A549 (cell line): ENCODE data around the gene SAYSD1. TPM values are rescaled to one million over a fixed set of nuclear protein-coding genes. Genes with fewer than 3 reads are reported as not detected.
"Not testable (repeated sequence)": the region's sequence is repeated elsewhere in the genome, so short reads cannot be mapped to it uniquely, and the experiment has no call there.

Experiments
- ATAC-seq, 2 experiments: fragments of 200-7000 bp in 1 of 2; fragments of >200 bp in 1 of 2; cut with Nextera tagmentation in 1 of 2; cut with Tn5 transposase in 1 of 2; 3 replicates each; pipeline versions ENCODE4 v1.8.0 to v1.9.1; 2018 to 2020; ENCODE audit warnings: mild to moderate bottlenecking in 1 of 2, moderate library complexity in 1 of 2
- CTCF ChIA-PET: fragments of 300-600 bp; sonication (Branson Sonifier 250); formaldehyde crosslinking; extraction: SDS; loops from one replicate; lab custom pipeline; 2021; ENCODE audit warnings: antibody characterized with exemption, inconsistent platforms; lab: Yijun Ruan, JAX
- POLR2A ChIA-PET: fragments of 350-600 bp; formaldehyde crosslinking; extraction: SDS; loops from one replicate; lab custom pipeline; 2021; ENCODE audit warnings: antibody characterized with exemption, inconsistent platforms; lab: Yijun Ruan, JAX
- DNase-seq, 2 experiments: peaks; one replicate each; pipeline versions ENCODE4 v3.0.0 to v3.0.0-alpha.2; 2011 to 2016; ENCODE audit warnings: low read depth in 1 of 2, low spot score in 1 of 2
- FAIRE-seq: peaks from 2 replicates; lab custom pipeline; 2011; peaks lifted over from hg19 to GRCh38; lab: Jason Lieb, UNC
- H3K27ac ChIP-seq, 2 experiments: fragments of >200 bp; sonication (Bioruptor Twin); formaldehyde crosslinking; 3 replicates each; pipeline ENCODE4 v1.5.1; 2016 to 2017
- H3K4me1 ChIP-seq: fragments of >200 bp; sonication (Bioruptor Twin); formaldehyde crosslinking; 3 replicates; pipeline ENCODE4 v1.6.1; 2016
- H3K4me2 ChIP-seq: fragments of >200 bp; sonication (Bioruptor Twin); formaldehyde crosslinking; 3 replicates; pipeline ENCODE4 v1.6.1; 2016
- H3K4me3 ChIP-seq: fragments of >200 bp; sonication (Bioruptor Twin); formaldehyde crosslinking; 3 replicates; pipeline ENCODE4 v1.5.1; 2016
- H3K9me3 ChIP-seq: fragments of >200 bp; sonication (Bioruptor Twin); formaldehyde crosslinking; 3 replicates; pipeline ENCODE4 v1.6.1; 2016
- ATOH8 ChIP-seq: fragments of 250-450 bp; sonication (Bioruptor Pico); IDR thresholded peaks from 2 replicates; pipeline ENCODE4 v1.5.0; 2020; ENCODE audit warnings: low read depth, mild to moderate bottlenecking, moderate library complexity
- BCL3 ChIP-seq: fragments of >200 bp; sonication (Bioruptor Twin); formaldehyde crosslinking; IDR thresholded peaks from 3 replicates; pipeline ENCODE4 v1.6.1; 2016
- BHLHE40 ChIP-seq: IDR thresholded peaks from 2 replicates; pipeline ENCODE4 v1.6.1; 2012; ENCODE audit warnings: low read depth, low read length, inconsistent platforms
- CBX2 ChIP-seq: fragments of 200-600 bp; sonication (generic); IDR thresholded peaks from 2 replicates; pipeline ENCODE4 v1.6.1; 2016; ENCODE audit warnings: low read depth, mild to moderate bottlenecking, borderline replicate concordance
- CBX8 ChIP-seq: fragments of 200-600 bp; sonication (generic); IDR thresholded peaks from 2 replicates; pipeline ENCODE4 v1.6.1; 2016
- CHD2 ChIP-seq: fragments of 150-350 bp; IDR thresholded peaks from 2 replicates; pipeline ENCODE4 v1.6.1; 2014; ENCODE audit warnings: low read length; ENCODE audit not compliant: partially characterized antibody
- CHD4 ChIP-seq: fragments of 200-600 bp; sonication (generic); IDR thresholded peaks from 2 replicates; pipeline ENCODE4 v1.6.1; 2016; ENCODE audit warnings: antibody characterized with exemption, mild to moderate bottlenecking, borderline replicate concordance
- E2F6 ChIP-seq: IDR thresholded peaks from 2 replicates; pipeline ENCODE4 v1.6.1; 2012; ENCODE audit warnings: low read depth, borderline replicate concordance
- EHF ChIP-seq: fragments of 250-450 bp; sonication (Bioruptor Pico); IDR thresholded peaks from 2 replicates; pipeline ENCODE4 v1.5.0; 2020; ENCODE audit warnings: mild to moderate bottlenecking
- EP300 ChIP-seq, 2 experiments: fragments of >200 bp; sonication (Bioruptor Twin); formaldehyde crosslinking; IDR thresholded peaks; 2 replicates in 1 of 2; 3 replicates in 1 of 2; pipeline ENCODE4 v1.6.1; 2016 to 2017
- FOSB ChIP-seq: fragments of 250-450 bp; sonication (Bioruptor Pico); IDR thresholded peaks from 2 replicates; pipeline ENCODE4 v1.5.0; 2020; ENCODE audit warnings: mild to moderate bottlenecking, moderate library complexity
- HDAC2 ChIP-seq: fragments of 200-600 bp; sonication (generic); IDR thresholded peaks from 2 replicates; pipeline ENCODE4 v1.6.1; 2016
- HEYL ChIP-seq: fragments of 250-450 bp; sonication (Bioruptor Pico); IDR thresholded peaks from 2 replicates; pipeline ENCODE4 v1.8.0; 2021; ENCODE audit warnings: mild to moderate bottlenecking, moderate library complexity
- HOXB5 ChIP-seq: fragments of 250-450 bp; sonication (Bioruptor Pico); IDR thresholded peaks from 2 replicates; pipeline ENCODE4 v1.5.0; 2020; ENCODE audit warnings: mild to moderate bottlenecking, moderate library complexity
- JUN ChIP-seq, 2 experiments: fragments of >200 bp; sonication (Bioruptor Twin); formaldehyde crosslinking; IDR thresholded peaks; 2 replicates in 1 of 2; 3 replicates in 1 of 2; pipeline ENCODE4 v1.6.1; 2016 to 2017
- JUNB ChIP-seq: fragments of >200 bp; sonication (Bioruptor Twin); formaldehyde crosslinking; IDR thresholded peaks from 2 replicates; pipeline ENCODE4 v1.6.1; 2016
- KDM1A ChIP-seq: fragments of 200-600 bp; sonication (generic); IDR thresholded peaks from 2 replicates; pipeline ENCODE4 v1.6.1; 2016; ENCODE audit warnings: low read depth, mild to moderate bottlenecking
- KDM5A ChIP-seq: fragments of 200-600 bp; sonication (generic); IDR thresholded peaks from 2 replicates; pipeline ENCODE4 v1.6.1; 2016; ENCODE audit warnings: antibody characterized with exemption, mild to moderate bottlenecking
- MAFK ChIP-seq: fragments of 450-650 bp; IDR thresholded peaks from 2 replicates; pipeline ENCODE4 v1.6.1; 2014; ENCODE audit not compliant: partially characterized antibody
- MAZ ChIP-seq: fragments of 150-350 bp; IDR thresholded peaks from 2 replicates; pipeline ENCODE4 v1.6.1; 2014; ENCODE audit warnings: antibody characterized with exemption, low read depth, low read length, borderline replicate concordance
- MYC ChIP-seq: IDR thresholded peaks from 2 replicates; pipeline ENCODE4 v1.6.1; 2012; ENCODE audit warnings: mild to moderate bottlenecking, inconsistent platforms, low read length, improper control_type of control experiment, borderline replicate concordance
- PHF8 ChIP-seq: fragments of 200-600 bp; sonication (generic); IDR thresholded peaks from 2 replicates; pipeline ENCODE4 v1.6.1; 2016; ENCODE audit warnings: low read depth, mild to moderate bottlenecking, antibody characterized with exemption, moderate library complexity, borderline replicate concordance
- POLR2A ChIP-seq: IDR thresholded peaks from 2 replicates; pipeline ENCODE4 v1.6.1; 2012; ENCODE audit warnings: mild to moderate bottlenecking, low read length
- RARB ChIP-seq: fragments of 250-450 bp; sonication (Bioruptor Pico); IDR thresholded peaks from 2 replicates; pipeline ENCODE4 v1.8.0; 2021; ENCODE audit warnings: mild to moderate bottlenecking, moderate library complexity
- RCOR1 ChIP-seq: fragments of 150-350 bp; IDR thresholded peaks from 2 replicates; pipeline ENCODE4 v1.6.1; 2014; ENCODE audit warnings: antibody characterized with exemption, low read length, low read depth
- RFX5 ChIP-seq: fragments of 450-650 bp; IDR thresholded peaks from 2 replicates; pipeline ENCODE4 v1.7.1; 2014; ENCODE audit warnings: antibody characterized with exemption, mild to moderate bottlenecking, moderate library complexity
- RNF2 ChIP-seq: fragments of 200-600 bp; sonication (generic); IDR thresholded peaks from 2 replicates; pipeline ENCODE4 v1.6.1; 2016; ENCODE audit warnings: low read depth, mild to moderate bottlenecking, antibody characterized with exemption, moderate library complexity, borderline replicate concordance
- SREBF2 ChIP-seq: fragments of 450-650 bp; IDR thresholded peaks from 2 replicates; pipeline ENCODE4 v1.6.1; 2014; ENCODE audit warnings: mild to moderate bottlenecking, moderate library complexity
- TP53 ChIP-seq: fragments of 250-450 bp; sonication (Bioruptor Pico); IDR thresholded peaks from 2 replicates; pipeline ENCODE4 v1.5.0; 2021; ENCODE audit warnings: mild to moderate bottlenecking, moderate library complexity
- ZC3H11A ChIP-seq: fragments of 450-650 bp; IDR thresholded peaks from 2 replicates; pipeline ENCODE4 v1.6.1; 2014; ENCODE audit warnings: antibody characterized with exemption, mild to moderate bottlenecking
- ZNF302 ChIP-seq: fragments of 250-450 bp; sonication (Bioruptor Pico); IDR thresholded peaks from 2 replicates; pipeline ENCODE4 v1.9.0; 2021; ENCODE audit warnings: inconsistent platforms, mild to moderate bottlenecking, moderate library complexity
- ZSCAN20 ChIP-seq: fragments of 250-450 bp; sonication (Bioruptor Pico); IDR thresholded peaks from 2 replicates; pipeline ENCODE4 v1.8.0; 2022; ENCODE audit warnings: mild to moderate bottlenecking, moderate library complexity
- WGBS: methylation state at CpG from one replicate; pipeline ENCODE4 v1.1.6; 2017; ENCODE audit errors: missing lambda C conversion rate; 5-methylcytosine and 5-hydroxymethylcytosine counted together
- polyA plus RNA-seq, 4 experiments: library from polyadenylated mRNA; depleted of rRNA in 3 of 4; stranded (reverse); fragments of >200 nt; fragmentation: RNase III in 1 of 4; extraction: RNeasy Plus Mini Kit Qiagen cat#74134 plus additional on column Dnase treatment in 1 of 4; gene quantifications; 2 replicates in 3 of 4; 3 replicates in 1 of 4; pipeline ENCODE4 v1.2.3, GENCODE V29; 2011 to 2017

The SAYSD1 gene
- polyA plus RNA-seq, 2 of the 4 experiments (the other 2 are of a cell fraction) = 8.1 to 15.6 TPM

GRCh38 chr6:39134761-39135160, 19.8 kb upstream of the SAYSD1 start:
- FAIRE-seq, H3K9me3 ChIP-seq, H3K4me1 ChIP-seq, DNase-seq, H3K4me2 ChIP-seq, ATAC-seq, POLR2A ChIA-PET, H3K27ac ChIP-seq, CTCF ChIA-PET, H3K4me3 ChIP-seq: not testable (repeated sequence)
- WGBS = 35% methylated on average over 3 of the region's 3 CpGs

GRCh38 chr6:39130691-39131090, 15.7 kb upstream of the SAYSD1 start:
- ChIA-PET CTCF (interaction anchor here (0.8 kb wide), 1 partner anchor 9 kb away, joined by 3 read pairs; no protein-coding TSS in a partner anchor), POLR2A (no interaction called here)
- Histone ChIP-seq H3K27ac (no peak overlapping the region), H3K4me3 (no peak overlapping the region), H3K4me1 (no peaks in the 10 kb centered on the region)
- FAIRE-seq (no peak), ATAC-seq (no peak)
- 40% methylated on average over 1 of the region's 1 CpG for WGBS
- TF ChIP-seq KDM5A (no peak), CBX8 (no peak), HDAC2 (no peak), ATOH8 (CRISPR knock-in tag) (no peak)
- TF ChIP-seq, all 56 proteins: peak for 0
- DNase-seq = no peak
- no peaks in the 10 kb centered on the region for H3K9me3 ChIP-seq
- H3K4me2 ChIP-seq = no peak overlapping the region

GRCh38 chr6:39128832-39129231, 13.8 kb upstream of the SAYSD1 start:
- TF ChIP-seq HDAC2 (no peak), SREBF2 (no peak), ZSCAN20 (CRISPR knock-in tag) (no peak), CBX8 (no peak), CHD2 (no peak), RARB (CRISPR knock-in tag) (no peak), ZC3H11A (no peak), RFX5 (no peak), PHF8 (no peak), POLR2A (no peak), EHF (CRISPR knock-in tag) (no peak), KDM1A (no peak), HOXB5 (no peak), TP53 (CRISPR knock-in tag) (no peak), RNF2 (no peak), E2F6 (no peak)
- POLR2A ChIA-PET = no interaction called here
- FAIRE-seq (no peak), DNase-seq (no peak), ATAC-seq (no peak)
- CTCF ChIA-PET = interaction anchor here (0.6 to 1.3 kb wide), 3 partner anchors 24 to 181 kb away, joined by 3 read pairs; no protein-coding TSS in a partner anchor
- H3K4me2 ChIP-seq = no peak overlapping the region
- H3K4me1 ChIP-seq = no peaks in the 10 kb centered on the region
- no peaks in the 10 kb centered on the region for H3K9me3 ChIP-seq
- no peak overlapping the region for H3K4me3 ChIP-seq
- no peak overlapping the region for H3K27ac ChIP-seq

GRCh38 chr6:39128106-39128505, 13.1 kb upstream of the SAYSD1 start:
- no peak overlapping the region for H3K4me2 ChIP-seq
- no peaks in the 10 kb centered on the region for H3K4me1 ChIP-seq
- 0% methylated on average over 3 of the region's 3 CpGs for WGBS
- ChIA-PET POLR2A (no interaction called here), CTCF (interaction anchor here (0.6 to 0.7 kb wide), 2 partner anchors 25 to 175 kb away, joined by 3 read pairs; no protein-coding TSS in a partner anchor)
- no peaks in the 10 kb centered on the region for H3K9me3 ChIP-seq
- FAIRE-seq (no peak), DNase-seq (no peak), ATAC-seq (no peak)
- H3K27ac ChIP-seq = no peak overlapping the region
- H3K4me3 ChIP-seq = no peak overlapping the region
- TF ChIP-seq EP300 (IDR thresholded peaks at IDR 0.05) (no peak), MYC (no peak), BHLHE40 (no peak), JUN (IDR thresholded peaks at IDR 0.05) (no peak), ZC3H11A (no peak), MAZ (no peak), CBX2 (no peak), MAFK (no peak), JUNB (no peak), CHD4 (no peak), RCOR1 (no peak), FOSB (no peak), BCL3 (no peak), HEYL (CRISPR knock-in tag) (no peak), ZNF302 (CRISPR knock-in tag) (no peak), KDM1A (no peak)
